ENCODE results near the gene ACTRT2.

ACTRT2 gene

DNA sequence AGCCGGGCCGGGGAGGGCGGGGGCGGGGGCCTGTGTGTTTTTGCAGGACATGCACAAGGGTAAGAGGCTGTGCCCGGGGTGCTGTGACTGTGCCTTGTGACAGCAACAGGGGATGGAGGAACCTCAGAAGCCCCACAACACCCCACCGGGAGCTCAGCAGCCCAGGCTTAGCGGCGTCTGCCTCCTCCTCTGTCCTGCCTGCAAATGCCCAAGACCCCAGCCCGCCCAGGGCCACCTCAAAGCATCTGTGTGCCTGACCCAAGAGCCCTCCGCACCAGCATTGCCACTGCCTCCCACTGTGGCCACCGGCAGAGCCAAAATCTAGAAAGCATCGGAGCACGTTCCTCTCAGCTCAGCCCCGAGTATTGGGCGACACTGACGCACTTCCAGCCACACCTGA, 2.7 kb upstream of the ACTRT2 start:
- no peak for DNase-seq

GRCh38 chr1:3019007-3019515, 2.2 kb upstream of the ACTRT2 start:
- no peak for DNase-seq

DNA sequence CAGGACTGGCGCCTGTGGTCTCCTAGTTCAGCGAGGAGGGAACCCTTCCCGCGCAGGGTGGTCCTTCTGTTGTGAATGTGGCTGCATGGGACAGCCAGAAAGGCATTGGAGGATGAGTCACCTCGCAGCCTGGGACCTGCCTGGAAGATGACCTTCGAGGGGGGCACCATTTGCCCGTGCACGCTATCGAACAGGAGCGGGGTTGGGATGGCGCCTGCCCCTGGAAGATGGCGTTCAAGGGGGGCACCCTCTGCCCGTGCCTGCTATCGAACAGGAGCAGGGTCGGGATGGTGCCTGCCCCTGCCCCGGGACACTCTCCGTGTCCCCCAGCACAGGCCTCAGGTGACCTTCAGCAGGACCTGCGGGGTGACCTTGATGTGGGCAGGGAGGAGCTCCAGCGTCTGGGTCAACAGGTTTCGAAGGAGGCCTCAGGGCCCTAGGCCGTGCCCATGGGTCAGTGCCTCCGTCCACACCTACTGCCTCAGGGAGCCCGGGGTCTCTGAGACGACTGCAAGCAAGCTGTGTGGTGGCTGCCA, 1.7 kb upstream of the ACTRT2 start:
- no peak for DNase-seq

DNA sequence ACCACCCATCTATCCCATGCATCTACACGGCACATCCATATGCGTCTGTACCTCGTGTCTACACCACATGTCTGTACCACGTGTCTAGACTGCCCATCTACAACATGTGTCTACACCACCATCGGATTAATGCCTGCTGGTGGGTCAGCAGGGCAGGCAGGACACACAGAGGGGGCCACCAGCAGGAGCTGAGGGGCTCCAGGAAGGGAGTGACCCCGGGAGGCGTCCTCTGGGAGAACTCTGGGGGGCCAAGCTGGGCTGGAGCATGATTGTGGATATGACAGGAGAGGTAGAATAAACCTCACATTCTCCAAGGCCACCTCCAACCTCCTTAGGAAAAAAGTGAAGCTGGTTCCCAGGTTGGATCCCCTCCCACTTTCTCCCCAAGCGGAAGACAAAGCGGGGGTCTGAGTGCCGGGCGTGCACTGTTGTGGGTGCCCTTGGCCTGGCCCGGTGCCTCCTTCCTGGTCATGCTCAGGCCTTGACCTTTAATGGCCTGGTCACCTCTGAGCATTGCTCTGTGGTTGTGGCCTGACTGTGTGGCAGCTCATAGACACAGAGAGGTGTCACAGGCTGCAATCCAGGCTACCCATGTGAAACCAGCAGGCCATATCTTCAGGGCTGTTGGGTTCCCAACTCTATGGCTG, 881 bp upstream of the ACTRT2 start:
- DNase-seq = no peak

DNA sequence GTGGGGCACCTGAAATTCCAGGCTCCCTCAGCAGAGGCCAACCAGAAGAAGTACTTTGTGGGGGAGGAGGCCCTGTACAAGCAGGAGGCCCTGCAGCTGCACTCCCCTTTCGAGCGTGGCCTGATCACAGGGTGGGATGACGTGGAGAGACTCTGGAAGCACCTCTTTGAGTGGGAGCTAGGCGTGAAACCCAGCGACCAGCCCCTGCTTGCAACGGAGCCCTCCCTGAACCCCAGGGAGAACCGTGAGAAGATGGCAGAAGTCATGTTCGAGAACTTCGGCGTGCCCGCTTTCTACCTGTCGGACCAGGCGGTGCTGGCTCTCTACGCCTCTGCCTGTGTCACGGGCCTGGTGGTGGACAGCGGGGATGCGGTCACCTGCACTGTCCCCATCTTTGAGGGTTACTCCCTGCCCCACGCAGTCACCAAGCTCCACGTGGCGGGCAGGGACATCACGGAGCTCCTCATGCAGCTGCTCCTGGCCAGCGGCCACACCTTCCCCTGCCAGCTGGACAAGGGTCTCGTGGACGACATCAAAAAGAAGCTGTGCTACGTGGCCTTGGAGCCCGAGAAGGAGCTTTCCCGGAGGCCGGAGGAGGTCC, 634 bp downstream of the ACTRT2 start:
- DNase-seq = no peak

DNA sequence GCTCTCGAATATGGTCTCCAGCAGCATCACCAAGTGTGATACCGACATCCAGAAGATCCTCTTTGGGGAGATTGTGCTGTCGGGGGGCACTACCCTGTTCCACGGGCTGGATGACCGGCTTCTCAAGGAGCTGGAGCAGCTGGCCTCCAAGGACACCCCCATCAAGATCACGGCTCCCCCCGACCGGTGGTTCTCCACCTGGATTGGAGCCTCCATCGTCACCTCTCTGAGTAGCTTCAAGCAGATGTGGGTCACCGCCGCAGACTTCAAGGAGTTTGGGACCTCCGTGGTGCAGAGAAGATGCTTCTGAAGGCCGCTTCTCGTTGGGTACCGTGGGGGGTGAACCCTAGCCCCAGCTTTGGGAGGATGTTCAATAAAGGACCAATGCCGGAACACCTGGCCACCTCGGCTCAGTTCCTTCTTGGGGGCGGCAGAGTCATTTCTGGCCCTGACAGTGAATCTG, 1.3 kb downstream of the ACTRT2 start:
- DNase-seq = no peak

DNA sequence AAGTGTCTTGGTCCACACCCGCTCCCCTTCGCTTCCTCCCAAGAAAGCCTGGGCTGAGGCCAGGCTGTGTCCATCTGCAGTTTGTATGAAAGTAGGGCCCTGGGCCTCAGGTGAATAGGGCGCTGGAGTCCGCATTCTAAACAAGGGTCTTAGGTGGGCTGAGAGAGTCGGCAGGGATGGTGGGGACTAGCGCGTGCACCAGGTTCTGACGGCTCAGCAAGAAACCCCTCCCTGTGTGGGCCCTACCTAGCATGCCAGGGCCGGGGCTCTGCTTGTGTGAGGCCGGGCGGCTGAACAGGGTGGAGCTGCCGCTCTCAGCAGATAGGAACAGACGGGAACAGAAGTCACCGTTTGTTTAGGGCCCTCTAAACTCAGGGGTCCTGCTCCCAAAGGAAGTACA, 1.7 kb downstream of the ACTRT2 start:
- DNase-seq = no peak

GRCh38 chr1:3024019-3024418, 2.8 kb downstream of the ACTRT2 start:
- no peak for DNase-seq

- no peak for DNase-seq
These were observed 3.3 kb downstream of the ACTRT2 start for GRCh38 chr1:3024588-3024987.

DNA sequence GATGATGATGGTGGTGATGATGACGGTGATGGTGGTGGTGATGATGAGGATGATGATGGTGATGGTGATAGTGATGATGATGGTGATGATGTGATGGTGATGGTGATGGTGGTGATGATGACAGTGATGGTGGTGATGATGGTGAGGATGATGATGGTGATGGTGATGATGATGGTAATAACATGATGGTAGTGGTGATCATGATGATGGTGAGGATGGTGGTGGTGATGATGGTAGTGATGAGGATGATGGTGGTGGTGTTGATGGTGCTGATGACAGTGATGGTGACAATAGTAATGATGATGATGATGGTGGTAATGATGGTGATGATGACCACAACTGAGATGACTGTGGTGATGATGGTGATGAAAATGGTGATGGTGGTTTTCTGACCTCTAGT, 4.9 kb downstream of the ACTRT2 start:
- no peak for DNase-seq

DNA sequence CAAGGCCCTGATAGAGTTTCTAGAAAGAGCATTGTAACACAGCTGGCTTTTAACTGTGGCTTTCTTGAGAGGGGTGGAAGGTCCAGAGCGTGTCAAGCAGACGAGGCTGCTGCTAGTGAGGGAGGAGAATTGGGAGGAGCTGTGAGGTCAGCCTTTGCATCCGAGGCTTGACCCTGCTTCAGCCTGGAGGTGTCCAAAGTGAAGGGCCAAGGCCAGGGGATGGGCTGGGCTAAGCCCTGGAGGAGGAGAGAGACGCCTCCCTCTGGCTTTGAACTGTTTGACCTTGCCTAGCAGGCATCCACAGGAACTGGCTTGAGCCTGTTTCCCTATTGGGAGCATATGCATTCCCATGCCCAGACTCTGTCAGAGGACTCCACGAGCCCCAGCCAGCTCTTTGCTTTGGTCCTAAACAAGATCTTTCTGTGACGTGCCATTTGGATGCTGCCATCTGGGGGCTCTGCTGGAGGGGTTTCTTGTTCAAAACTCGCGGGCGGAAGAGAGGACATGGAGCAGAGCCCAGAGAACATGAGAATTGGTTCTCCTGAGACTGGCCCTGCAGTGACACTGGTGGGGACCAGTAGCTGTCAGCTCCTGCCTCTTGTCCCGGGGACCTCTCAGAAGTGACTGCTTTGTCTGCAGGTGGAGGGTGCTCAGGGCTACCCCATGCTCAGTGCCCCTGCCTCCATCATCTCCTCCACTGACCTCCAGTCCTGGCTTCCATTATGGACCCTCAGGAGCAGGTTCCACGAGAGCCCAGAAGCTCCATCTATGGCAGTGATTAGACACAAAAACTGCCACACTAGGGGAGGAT, 5.5 kb downstream of the ACTRT2 start:
- no peak for DNase-seq

GRCh38 chr1:3027611-3028371, 6.5 kb downstream of the ACTRT2 start:
- no peak for DNase-seq

DNA sequence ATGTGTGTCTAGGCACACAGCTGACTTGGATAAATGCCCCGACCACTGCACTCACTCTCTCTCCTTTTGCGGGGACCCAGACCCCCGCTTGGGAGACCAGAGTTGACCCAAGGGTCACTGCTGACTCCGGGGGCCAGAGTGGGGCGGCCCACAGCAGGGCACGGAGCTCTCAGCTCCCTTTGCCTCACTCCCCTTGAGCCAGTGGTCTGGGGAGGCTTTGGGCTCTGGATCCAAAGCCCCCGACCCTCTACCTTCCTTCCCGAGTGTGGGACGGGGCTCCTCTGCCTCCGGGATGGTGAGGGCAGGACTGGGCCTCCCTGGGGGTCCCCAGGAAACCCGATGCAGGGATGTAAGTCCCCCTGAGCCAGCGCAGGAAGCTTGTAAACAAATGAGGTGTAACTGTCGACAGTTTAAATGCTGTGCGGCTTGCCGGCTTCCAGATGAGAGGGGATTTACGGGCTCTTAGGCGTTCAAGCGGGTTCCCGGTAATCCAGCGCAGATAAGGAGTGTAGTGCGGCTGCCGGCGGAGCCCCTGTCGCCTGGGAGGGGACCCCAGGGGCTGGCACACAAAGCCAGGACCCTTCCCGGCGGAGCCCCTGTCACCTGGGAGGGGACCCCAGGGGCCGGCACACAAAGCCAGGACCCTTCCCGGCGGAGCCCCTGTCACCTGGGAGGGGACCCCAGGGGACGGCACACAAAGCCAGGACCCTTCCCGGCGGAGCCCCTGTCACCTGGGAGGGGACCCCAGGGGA, 7.4 kb downstream of the ACTRT2 start:
- DNase-seq = no peak

DNA sequence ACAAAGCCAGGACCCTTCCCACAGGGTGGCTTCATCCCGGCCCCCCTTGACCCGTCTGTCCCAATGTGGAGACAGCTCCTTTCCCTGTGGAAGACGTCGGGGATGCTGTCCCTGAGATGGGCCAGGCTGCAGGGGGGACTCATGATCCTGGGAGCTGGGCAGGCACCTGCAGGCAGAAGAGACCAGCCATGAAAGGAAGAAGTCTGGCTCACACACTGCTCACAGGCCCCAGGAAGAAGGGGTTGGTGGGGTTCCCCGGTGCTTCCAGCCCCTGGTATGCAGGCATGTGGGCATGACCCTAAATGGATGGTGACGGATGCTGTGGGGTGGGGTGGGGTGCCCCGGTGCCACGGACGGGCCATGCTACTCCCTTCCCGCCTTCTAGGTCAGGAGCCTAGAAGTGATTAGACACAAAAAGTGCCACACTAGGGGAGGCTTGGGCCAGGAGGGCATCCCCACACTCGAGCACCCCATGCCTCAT, 8.3 kb downstream of the ACTRT2 start:
- no peak for DNase-seq

DNA sequence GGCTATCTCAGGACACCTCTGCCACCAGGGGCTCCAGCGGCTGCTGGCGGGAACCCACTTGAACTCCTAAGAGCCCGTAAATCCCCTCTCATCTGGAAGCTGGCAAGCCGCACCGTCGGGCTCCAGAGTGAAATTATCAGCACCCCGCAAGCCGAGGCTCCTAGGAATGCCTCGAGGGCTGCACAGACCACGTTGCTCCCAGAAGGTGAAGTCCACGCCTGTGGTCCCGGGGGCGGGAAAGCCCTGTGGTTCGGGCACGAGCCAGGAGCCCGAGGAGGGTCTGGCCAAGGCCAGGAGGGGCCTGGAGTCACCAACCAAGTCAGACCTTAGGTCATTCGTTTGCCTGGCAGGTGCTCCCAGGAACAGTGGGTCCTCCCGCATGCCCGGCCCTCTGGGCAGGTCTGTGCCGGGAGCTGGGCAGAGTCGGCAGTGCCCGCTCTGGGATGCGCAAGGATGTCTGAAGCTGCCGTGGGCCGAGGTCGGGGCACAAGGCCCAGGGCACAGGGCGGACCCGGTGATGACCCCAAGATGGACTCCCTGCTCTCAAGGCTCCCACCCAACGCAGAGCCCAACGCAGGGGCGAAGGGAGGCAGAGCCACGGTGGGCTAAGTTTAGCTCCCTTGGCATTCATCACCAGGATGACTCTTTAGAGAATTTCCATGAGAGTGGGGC, 8.9 kb downstream of the ACTRT2 start:
- DNase-seq = no peak

DNA sequence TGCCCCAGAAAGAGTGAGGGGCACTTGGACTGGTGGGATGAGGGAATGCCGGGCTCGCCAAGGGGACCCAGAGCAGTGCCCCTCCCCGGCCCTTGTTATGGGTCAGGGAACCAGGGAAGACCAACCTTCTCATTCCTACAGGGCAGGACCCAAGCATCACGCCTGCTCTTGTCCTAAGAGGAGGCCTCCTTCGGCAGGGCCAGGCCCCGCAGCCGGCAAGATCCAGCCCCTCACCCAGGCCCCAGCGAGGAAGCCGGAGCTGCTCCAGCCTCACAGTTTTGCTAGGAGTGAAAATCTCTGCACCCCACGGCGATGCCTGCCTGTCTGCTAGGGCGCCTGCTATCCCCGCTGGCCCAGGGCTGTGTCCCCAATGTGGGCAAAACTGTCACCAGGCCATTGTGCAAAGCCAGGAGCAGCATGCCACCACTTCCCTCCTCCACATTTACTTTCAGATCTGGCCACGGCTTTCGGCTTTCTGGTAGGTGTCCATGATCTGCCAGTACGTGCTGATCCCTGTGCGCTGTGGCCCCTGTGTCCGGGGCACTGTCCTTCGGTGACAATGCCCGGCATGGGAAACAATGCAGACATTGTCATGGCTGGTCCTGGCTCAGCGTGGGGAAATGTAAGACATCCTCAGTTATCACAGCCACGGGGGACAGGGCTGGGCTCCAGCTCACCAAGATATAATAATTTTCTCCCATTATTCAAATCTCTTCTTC, 9.6 kb downstream of the ACTRT2 start:
- DNase-seq = no peak

DNA sequence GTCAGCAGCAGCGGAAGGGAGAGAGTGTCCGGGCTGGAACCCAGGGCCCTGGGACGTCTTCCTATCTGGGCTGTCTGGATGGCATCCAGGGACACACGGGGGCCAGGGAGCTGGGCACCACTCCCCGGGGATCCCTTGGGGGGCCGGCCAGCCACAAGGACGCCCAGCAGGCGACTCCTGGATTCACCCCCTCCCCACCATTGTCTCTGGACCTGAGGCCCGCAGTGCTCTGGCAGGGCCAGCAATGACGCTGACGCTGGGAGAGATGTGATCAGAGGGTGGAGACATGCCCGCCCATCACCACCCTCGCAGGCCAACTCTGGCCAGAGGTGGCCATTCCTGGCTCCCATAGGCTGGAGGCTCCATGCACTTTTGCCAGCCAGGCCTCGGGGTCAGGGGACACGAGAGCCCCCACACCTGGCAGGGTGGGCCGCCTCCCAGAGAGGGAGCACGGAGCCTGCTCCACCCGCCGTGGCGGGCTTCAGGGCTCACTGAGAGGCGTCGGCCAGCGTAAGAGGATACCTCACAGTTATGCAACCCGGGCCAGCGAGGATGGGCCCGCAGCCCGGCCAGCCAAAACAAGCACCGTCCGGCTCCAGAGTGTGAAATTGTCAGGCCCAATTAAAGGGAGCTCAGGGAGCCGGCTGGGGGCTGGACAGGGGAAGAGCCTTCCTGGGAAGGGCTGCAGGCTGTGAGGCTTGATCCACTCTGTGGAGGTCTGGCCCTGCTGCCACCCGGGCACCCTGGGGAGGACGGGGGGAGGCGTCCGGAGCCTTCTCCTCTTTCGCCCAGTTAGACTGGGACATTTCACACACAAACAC, 10.3 kb downstream of the ACTRT2 start:
- no peak for DNase-seq

- DNase-seq = no peak
These were observed 11.2 kb downstream of the ACTRT2 start for GRCh38 chr1:3032371-3033039.

Measured in fibroblast of skin of back (primary cell).